Neuronal stem cell (in vitro differentiated cells): Measurements from ENCODE around the gene CAMTA1.

ENCODE experiments used
- DNase-seq: peaks from one replicate; pipeline ENCODE4 v3.0.0-alpha.2; 2013; ENCODE audit warnings: low spot score
- H2AFZ ChIP-seq: one replicate; pipeline ENCODE4 v1.6.1; 2013; ENCODE audit warnings: mild to moderate bottlenecking, low read length, inconsistent platforms
- H2AK5ac ChIP-seq: 2 replicates; pipeline ENCODE4 v1.6.1; 2013; ENCODE audit warnings: low read depth, mild to moderate bottlenecking, inconsistent platforms, low read length, moderate library complexity, mixed read lengths
- H2BK120ac ChIP-seq: 2 replicates; pipeline ENCODE4 v1.6.1; 2013; ENCODE audit warnings: low read depth, mild to moderate bottlenecking, inconsistent platforms, low read length, moderate library complexity, mixed read lengths
- H2BK12ac ChIP-seq: one replicate; pipeline ENCODE4 v1.6.1; 2013; ENCODE audit warnings: low read length, inconsistent platforms
- H2BK15ac ChIP-seq: 2 replicates; pipeline ENCODE4 v1.6.1; 2013; ENCODE audit warnings: mild to moderate bottlenecking, low read length, inconsistent platforms, mixed read lengths
- H2BK5ac ChIP-seq: one replicate; pipeline ENCODE4 v1.6.1; 2013; ENCODE audit warnings: inconsistent platforms, mild to moderate bottlenecking, low read length, moderate library complexity
- H3K14ac ChIP-seq: one replicate; pipeline ENCODE4 v1.6.1; 2013; ENCODE audit warnings: low read length, inconsistent platforms
- H3K18ac ChIP-seq: 2 replicates; pipeline ENCODE4 v1.6.1; 2013; ENCODE audit warnings: low read length, inconsistent platforms
- H3K23ac ChIP-seq: 2 replicates; pipeline ENCODE4 v1.6.1; 2013; ENCODE audit warnings: low read depth, mild to moderate bottlenecking, mixed read lengths, low read length, inconsistent platforms; ENCODE audit not compliant: poor library complexity
- H3K27ac ChIP-seq: replicated peaks from 3 replicates; pipeline ENCODE4 v1.5.1; 2013; ENCODE audit warnings: low read length, inconsistent platforms
- H3K27me3 ChIP-seq, 3 experiments: 2 replicates each; pipeline ENCODE4 v1.6.1; 2013; ENCODE audit warnings: low read length in 3 of 3, mild to moderate bottlenecking in 2 of 3, inconsistent platforms in 1 of 3, low read depth in 1 of 3, mixed read lengths in 1 of 3, moderate library complexity in 1 of 3; ENCODE audit not compliant: control insufficient read depth in 3 of 3, insufficient read depth in 3 of 3
- H3K36me3 ChIP-seq, 2 donors: replicated peaks in 1 of 2; 2 replicates each; pipeline ENCODE4 v1.6.1; 2013; ENCODE audit warnings: low read length in 2 of 2; ENCODE audit not compliant: control insufficient read depth in 2 of 2, insufficient read depth in 2 of 2
- H3K4ac ChIP-seq: 2 replicates; pipeline ENCODE4 v1.6.1; 2013; ENCODE audit warnings: inconsistent platforms, mild to moderate bottlenecking, low read length, moderate library complexity
- H3K4me1 ChIP-seq, 2 donors: 1 replicate in 1 of 2; 2 replicates in 1 of 2; pipeline ENCODE4 v1.6.1; 2013; ENCODE audit warnings: low read length in 2 of 2, low read depth in 1 of 2; ENCODE audit not compliant: control insufficient read depth in 2 of 2, insufficient read depth in 1 of 2
- H3K4me2 ChIP-seq: one replicate; pipeline ENCODE4 v1.6.1; 2013; ENCODE audit warnings: mild to moderate bottlenecking, low read length, inconsistent platforms; ENCODE audit not compliant: insufficient read depth, poor library complexity, severe bottlenecking
- H3K4me3 ChIP-seq, 2 donors: 2 replicates each; pipeline ENCODE4 v1.5.1; 2013; ENCODE audit warnings: low read length in 2 of 2, mild to moderate bottlenecking in 2 of 2, inconsistent platforms in 1 of 2, moderate library complexity in 1 of 2
- H3K79me1 ChIP-seq: one replicate; pipeline ENCODE4 v1.6.1; 2013; ENCODE audit warnings: low read depth, mild to moderate bottlenecking, inconsistent platforms, low read length, moderate library complexity
- H3K9ac ChIP-seq: one replicate; pipeline ENCODE4 v1.6.1; 2013; ENCODE audit warnings: mild to moderate bottlenecking, low read depth, low read length, inconsistent platforms; ENCODE audit not compliant: poor library complexity
- H3K9me3 ChIP-seq, 2 donors: replicated peaks in 1 of 2; 2 replicates each; pipeline versions ENCODE3 to v1.6.1; 2013; ENCODE audit warnings: low read length in 2 of 2, mild to moderate bottlenecking in 2 of 2, inconsistent platforms in 1 of 2, low read depth in 1 of 2, mixed read lengths in 1 of 2, moderate library complexity in 1 of 2; ENCODE audit not compliant: control insufficient read depth in 2 of 2, insufficient read depth in 1 of 2
- H4K8ac ChIP-seq: one replicate; pipeline ENCODE4 v1.6.1; 2013; ENCODE audit warnings: low read depth, mild to moderate bottlenecking, inconsistent platforms, low read length, moderate library complexity
- H4K91ac ChIP-seq: one replicate; pipeline ENCODE4 v1.6.1; 2013; ENCODE audit warnings: low read length, low read depth, mild to moderate bottlenecking, inconsistent platforms; ENCODE audit not compliant: poor library complexity
- WGBS, 2 donors: extraction: QIAGEN DNeasy Blood & Tissue Kit; methylation state at CpG; one replicate each; pipeline ENCODE4 v1.1.7; 2013; ENCODE audit warnings: missing lambda C conversion rate in 2 of 2, mixed read lengths in 1 of 2; ENCODE audit not compliant: insufficient read length in 2 of 2, insufficient replicate concordance in 1 of 2; ENCODE audit errors: extremely low coverage in 2 of 2; 5-methylcytosine and 5-hydroxymethylcytosine counted together

The CAMTA1 gene

GRCh38 chr1:7046891-7047290, 261.6 kb downstream of the CAMTA1 start:
- H3K4ac ChIP-seq: no peak overlapping the region
- no peaks in the 10 kb centered on the region for H3K9me3 ChIP-seq
- no peak overlapping the region for H2BK15ac ChIP-seq
- no peak overlapping the region for H3K23ac ChIP-seq
- H4K8ac ChIP-seq: no peak overlapping the region
- H3K36me3 ChIP-seq: no peaks in the 10 kb centered on the region
- no peak overlapping the region for H3K14ac ChIP-seq
- no peaks in the 10 kb centered on the region for H3K79me1 ChIP-seq
- no peak overlapping the region for H4K91ac ChIP-seq
- no peak overlapping the region for H3K4me3 ChIP-seq
- no peak overlapping the region for H3K4me2 ChIP-seq
- H3K27ac ChIP-seq: no peak overlapping the region
- H3K18ac ChIP-seq: no peak overlapping the region
- H3K4me1 ChIP-seq: no peaks in the 10 kb centered on the region
- DNase-seq: no peak
- no peak overlapping the region for H2BK120ac ChIP-seq
- H3K9ac ChIP-seq: no peak overlapping the region
- WGBS, 2 donors: no CpG with 5 or more reads among the region's 1 CpG
- no peak overlapping the region for H2AK5ac ChIP-seq
- H2BK12ac ChIP-seq: no peak overlapping the region
- no peak overlapping the region for H2BK5ac ChIP-seq
- H2AFZ ChIP-seq: no peak overlapping the region
- peaks cover 0 to 23% (median 0%) of the 10 kb centered on the region in 3 experiments for H3K27me3 ChIP-seq

GRCh38 chr1:7047866-7048265, 262.6 kb downstream of the CAMTA1 start:
- H3K4me3 ChIP-seq: no peak overlapping the region
- no peaks in the 10 kb centered on the region for H3K9me3 ChIP-seq
- WGBS, 2 donors: no CpG with 5 or more reads among the region's 2 CpGs
- H2BK15ac ChIP-seq: no peak overlapping the region
- no peak overlapping the region for H3K4me2 ChIP-seq
- H3K23ac ChIP-seq: no peak overlapping the region
- no peak overlapping the region for H3K18ac ChIP-seq
- no peak overlapping the region for H3K4ac ChIP-seq
- no peak overlapping the region for H2AFZ ChIP-seq
- H3K27me3 ChIP-seq: peaks cover 0 to 25% (median 0%) of the 10 kb centered on the region in 3 experiments
- H3K14ac ChIP-seq: no peak overlapping the region
- no peak overlapping the region for H2BK5ac ChIP-seq
- no peak overlapping the region for H3K9ac ChIP-seq
- H4K8ac ChIP-seq: no peak overlapping the region
- H2BK120ac ChIP-seq: no peak overlapping the region
- no peaks in the 10 kb centered on the region for H3K36me3 ChIP-seq
- no peak overlapping the region for H4K91ac ChIP-seq
- H2AK5ac ChIP-seq: no peak overlapping the region
- no peak overlapping the region for H3K27ac ChIP-seq
- no peak overlapping the region for H2BK12ac ChIP-seq
- H3K4me1 ChIP-seq: no peaks in the 10 kb centered on the region
- H3K79me1 ChIP-seq: no peaks in the 10 kb centered on the region
- no peak for DNase-seq

GRCh38 chr1:7048395-7048794, 263.1 kb downstream of the CAMTA1 start:
- Histone ChIP-seq H3K36me3 (no peaks in the 10 kb centered on the region), H2BK15ac (no peak overlapping the region), H3K18ac (no peak overlapping the region), H2BK5ac (no peak overlapping the region), H3K79me1 (no peaks in the 10 kb centered on the region), H2AK5ac (no peak overlapping the region), H2BK120ac (no peak overlapping the region), H3K4me1 (no peaks in the 10 kb centered on the region), H3K14ac (no peak overlapping the region), H3K27ac (no peak overlapping the region), H2BK12ac (no peak overlapping the region), H3K9me3 (no peaks in the 10 kb centered on the region), H4K91ac (no peak overlapping the region), H3K23ac (no peak overlapping the region), H3K4me3 (no peak overlapping the region), H3K27me3 (peaks cover 0 to 25% (median 0%) of the 10 kb centered on the region in 3 experiments), H3K9ac (no peak overlapping the region), H3K4ac (no peak overlapping the region), H2AFZ (no peak overlapping the region), H4K8ac (no peak overlapping the region), H3K4me2 (no peak overlapping the region)
- no peak for DNase-seq
- no CpG with 5 or more reads among the region's 10 CpGs for WGBS, 2 donors

DNA sequence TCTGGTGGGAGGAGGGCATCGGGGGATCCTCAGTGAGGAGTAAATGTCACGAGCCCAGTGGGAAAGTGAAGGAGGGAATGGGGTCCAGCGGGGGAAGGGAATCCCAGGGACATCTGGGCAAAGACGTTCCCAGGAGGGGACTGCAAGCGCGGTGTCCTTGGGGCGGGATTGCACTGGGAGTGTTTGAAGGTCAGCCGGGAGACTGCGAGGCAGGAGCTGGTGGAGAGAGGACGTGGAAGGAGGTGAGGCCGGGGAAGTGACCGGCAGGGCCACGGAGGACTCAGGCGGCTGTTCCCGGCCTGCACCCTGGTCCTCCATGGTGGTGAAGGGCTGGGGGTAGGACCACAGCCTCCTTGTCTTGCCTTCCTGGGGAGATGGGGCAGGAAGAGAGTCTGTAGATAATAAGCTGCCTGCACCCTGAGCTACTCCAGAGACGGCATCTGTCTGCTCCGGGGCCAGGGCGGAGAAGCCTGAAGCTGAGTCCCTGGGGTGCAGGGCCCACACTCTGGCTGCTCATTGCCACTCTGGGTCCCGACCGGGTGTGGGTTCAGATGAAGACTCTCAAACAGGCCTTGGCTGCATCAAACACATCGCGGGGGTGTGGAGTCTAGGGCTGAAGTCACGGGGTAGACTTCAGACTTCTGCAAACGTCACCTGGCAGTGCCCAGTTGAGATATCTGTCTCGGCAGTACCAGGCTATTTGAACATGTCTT, 264.8 kb downstream of the CAMTA1 start:
- H3K4ac ChIP-seq: no peak overlapping the region
- DNase-seq: no peak
- no peak overlapping the region for H3K23ac ChIP-seq
- H3K14ac ChIP-seq: peak overlapping the region; percentile 15
- no peak overlapping the region for H3K9ac ChIP-seq
- H3K36me3 ChIP-seq: no peaks in the 10 kb centered on the region
- no peak overlapping the region for H2BK5ac ChIP-seq
- H3K27me3 ChIP-seq: peaks cover 0 to 21% (median 0%) of the 10 kb centered on the region in 3 experiments
- no peak overlapping the region for H2AFZ ChIP-seq
- no peak overlapping the region for H2BK15ac ChIP-seq
- H2BK12ac ChIP-seq: no peak overlapping the region
- no peak overlapping the region for H3K27ac ChIP-seq
- H4K8ac ChIP-seq: no peak overlapping the region
- H3K79me1 ChIP-seq: no peaks in the 10 kb centered on the region
- H3K18ac ChIP-seq: no peak overlapping the region
- H3K9me3 ChIP-seq: no peaks in the 10 kb centered on the region
- no peak overlapping the region for H3K4me2 ChIP-seq
- H2BK120ac ChIP-seq: no peak overlapping the region
- no peak overlapping the region for H2AK5ac ChIP-seq
- no peak overlapping the region for H3K4me3 ChIP-seq
- WGBS, 2 donors: no CpG with 5 or more reads among the region's 25 CpGs
- no peak overlapping the region for H4K91ac ChIP-seq
- H3K4me1 ChIP-seq: no peaks in the 10 kb centered on the region
